Measurements from ENCODE around the gene BTBD16.

- TF ChIP-seq USF2 (IDR thresholded peaks at IDR 0.05; ENCODE audit: low read depth, low read length) = no peak
- TF ChIP-seq CTCF (conservative IDR thresholded peaks at IDR 0.05; ENCODE audit: low read depth, low read length) = no peak
- no peak for TF ChIP-seq RFX5 (IDR thresholded peaks at IDR 0.05; ENCODE audit: low read depth, low read length)
- no peak for TF ChIP-seq CHD1 (IDR thresholded peaks at IDR 0.05; ENCODE audit: low read depth, low read length)
- TF ChIP-seq RAD21 (IDR thresholded peaks at IDR 0.05; ENCODE audit: low read length) = no peak
- TF ChIP-seq ELK1 (IDR thresholded peaks at IDR 0.05; ENCODE audit: borderline replicate concordance, low read depth, low read length) = no peak
- no peak for TF ChIP-seq RCOR1 (IDR thresholded peaks at IDR 0.05; ENCODE audit: insufficient replicate concordance, low read length)
- TF ChIP-seq POLR2A (IDR thresholded peaks at IDR 0.05; ENCODE audit: low read depth, low read length) = no peak
- no peak for TF ChIP-seq CEBPB (IDR thresholded peaks at IDR 0.05; ENCODE audit: low read depth, low read length)
These were observed 40.9 kb upstream of the BTBD16 start for GRCh38 chr10:122230222-122230621.

Measured in IMR-90 (cell line).